Endothelial cell of umbilical vein (primary cell): ENCODE results near the gene ZMAT3.

ENCODE experiments used
- EZH2 ChIP-seq: IDR thresholded peaks from 2 replicates; pipeline ENCODE4 v1.6.1; 2012; ENCODE audit warnings: borderline replicate concordance, low read depth, mild to moderate bottlenecking, moderate library complexity, low read length, inconsistent platforms; ENCODE audit not compliant: severe bottlenecking
- FOS ChIP-seq: IDR thresholded peaks from 2 replicates; pipeline ENCODE4 v1.6.1; 2011; ENCODE audit warnings: mild to moderate bottlenecking, low read length, moderate library complexity, borderline replicate concordance; ENCODE audit not compliant: insufficient read depth
- JUN ChIP-seq: IDR thresholded peaks from 2 replicates; pipeline ENCODE4 v1.6.1; 2011; ENCODE audit warnings: borderline replicate concordance, low read depth; ENCODE audit not compliant: insufficient read length, insufficient read depth
- POLR2A ChIP-seq: IDR thresholded peaks from 2 replicates; pipeline ENCODE4 v1.6.1; 2012; ENCODE audit warnings: low read depth, mild to moderate bottlenecking, control low read depth, low read length
- TF ChIP-seq, protein P1 (sequence below), 2 donors: IDR thresholded peaks; 1 replicate in 1 of 2; 2 replicates in 1 of 2; pipeline ENCODE4 v1.5.1; 2011; ENCODE audit warnings: low read length in 2 of 2, mild to moderate bottlenecking in 2 of 2, moderate library complexity in 2 of 2, control low read depth in 1 of 2, inconsistent platforms in 1 of 2, low read depth in 1 of 2; ENCODE audit not compliant: insufficient read depth in 1 of 2; ENCODE audit errors: extremely low read depth in 1 of 2

DNA sequence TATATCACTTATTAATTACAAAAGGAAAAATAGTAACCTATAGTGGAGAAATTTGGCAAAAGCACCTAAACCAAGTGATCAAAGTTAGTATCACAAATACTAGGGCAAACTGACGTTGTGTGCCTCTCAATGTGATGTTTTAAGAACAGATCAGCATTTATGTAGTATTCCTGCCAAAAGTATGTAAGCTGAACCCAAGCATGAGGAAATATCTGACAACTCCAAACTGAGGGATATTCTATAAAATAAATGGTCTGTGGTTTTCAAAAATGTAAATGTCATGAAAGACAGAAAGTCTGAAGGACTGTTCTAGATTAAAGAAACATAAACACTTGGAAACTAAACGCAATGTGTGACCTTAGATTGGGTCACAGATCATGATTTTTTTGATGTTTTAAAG, 42.3 kb upstream of the ZMAT3 start:
- TF ChIP-seq, protein P1, sequence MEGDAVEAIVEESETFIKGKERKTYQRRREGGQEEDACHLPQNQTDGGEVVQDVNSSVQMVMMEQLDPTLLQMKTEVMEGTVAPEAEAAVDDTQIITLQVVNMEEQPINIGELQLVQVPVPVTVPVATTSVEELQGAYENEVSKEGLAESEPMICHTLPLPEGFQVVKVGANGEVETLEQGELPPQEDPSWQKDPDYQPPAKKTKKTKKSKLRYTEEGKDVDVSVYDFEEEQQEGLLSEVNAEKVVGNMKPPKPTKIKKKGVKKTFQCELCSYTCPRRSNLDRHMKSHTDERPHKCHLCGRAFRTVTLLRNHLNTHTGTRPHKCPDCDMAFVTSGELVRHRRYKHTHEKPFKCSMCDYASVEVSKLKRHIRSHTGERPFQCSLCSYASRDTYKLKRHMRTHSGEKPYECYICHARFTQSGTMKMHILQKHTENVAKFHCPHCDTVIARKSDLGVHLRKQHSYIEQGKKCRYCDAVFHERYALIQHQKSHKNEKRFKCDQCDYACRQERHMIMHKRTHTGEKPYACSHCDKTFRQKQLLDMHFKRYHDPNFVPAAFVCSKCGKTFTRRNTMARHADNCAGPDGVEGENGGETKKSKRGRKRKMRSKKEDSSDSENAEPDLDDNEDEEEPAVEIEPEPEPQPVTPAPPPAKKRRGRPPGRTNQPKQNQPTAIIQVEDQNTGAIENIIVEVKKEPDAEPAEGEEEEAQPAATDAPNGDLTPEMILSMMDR (IDR thresholded peaks at IDR 0.05; ENCODE audit: extremely low read depth in 1 of 2, insufficient read depth in 1 of 2, low read depth in 1 of 2, low read length in 2 of 2), result no peak
- TF ChIP-seq POLR2A (no peak), JUN (no peak), FOS (no peak), EZH2 (no peak)
